Measurements from ENCODE around the gene ABCD1. TPM values are rescaled to one million over a fixed set of nuclear protein-coding genes. Genes with fewer than 3 reads are reported as not detected.
A peak's percentile ranks its signal among the peaks of the same experiment; 100 is the strongest.

Gene ABCD1
- total RNA-seq, 4 donors from 2014 or later = 19.9 to 54.6 (median 34.5) TPM

GRCh38 chrX:153723351-153724251 lies 1.1 kb upstream of the ABCD1 start:
- intact Hi-C loops (cut with DNase I; ENCODE audit: low total_unique reads) = loop anchor here (1.0 to 5.0 kb wide), 2 partner anchors 36 to 71 kb away; partner anchors contain the start of genes IDH3G, SLC6A8 and SSR4

GRCh38 chrX:153725039-153725831 lies 579 bp downstream of the ABCD1 start:
- Histone ChIP-seq H3K27ac (peak overlapping the region; percentile 89 to 95 (median 92)), H3K4me1 (peaks cover 31 to 48% of the 10 kb centered on the region in 2 donors), H3K4me3 (peak overlapping the region; percentile 59 to 67 (median 66)), H3K36me3 (peaks cover 0 to 18% of the 10 kb centered on the region in 2 donors), H3K9me3 (no peaks in the 10 kb centered on the region), H3K27me3 (no peaks in the 10 kb centered on the region)
- in situ Hi-C loops (cut with MboI; ENCODE audit: low sequenced_read_pairs in 4 of 4) = no loop called here
- peak; percentile 0 to 11 for ATAC-seq
- intact Hi-C loops (cut with DNase I; ENCODE audit: low total_unique reads) = loop anchor here (5.0 kb wide), 1 partner anchor 128 kb away; the partner anchor contains the start of gene CCNQ
- no peak for TF ChIP-seq POLR2A (IDR thresholded peaks at IDR 0.05)
- no peak for TF ChIP-seq CTCF (IDR thresholded peaks at IDR 0.05 in 4 of 5, conservative IDR thresholded peaks at IDR 0.05 in 1 of 5)
- DNase-seq = no peak

More at GRCh38 chrX:153723351-153724251, 1.1 kb upstream of the ABCD1 start:
- H3K4me1 ChIP-seq = peaks cover 31 to 47% of the 10 kb centered on the region in 2 donors
- H3K9me3 ChIP-seq = no peaks in the 10 kb centered on the region
- DNase-seq = no peak
- no peaks in the 10 kb centered on the region for H3K27me3 ChIP-seq
- in situ Hi-C loops (cut with MboI; ENCODE audit: low sequenced_read_pairs in 4 of 4) = no loop called here
- H3K4me3 ChIP-seq = peak overlapping the region; percentile 66 to 75 (median 66)
- H3K27ac ChIP-seq = peak overlapping the region; percentile 89 to 95 (median 92)
- TF ChIP-seq CTCF (IDR thresholded peaks at IDR 0.05 in 4 of 5, conservative IDR thresholded peaks at IDR 0.05 in 1 of 5) (peak in 1 of 5 experiments; percentile 14), POLR2A (IDR thresholded peaks at IDR 0.05) (no peak)
- ATAC-seq = no peak
- H3K36me3 ChIP-seq = peaks cover 0 to 21% of the 10 kb centered on the region in 2 donors

GRCh38 chrX:153725832-153726285 lies 1.2 kb downstream of the ABCD1 start:
- Histone ChIP-seq H3K27me3 (no peaks in the 10 kb centered on the region), H3K4me1 (peaks cover 31 to 48% of the 10 kb centered on the region in 2 donors), H3K36me3 (peaks cover 0 to 11% of the 10 kb centered on the region in 2 donors), H3K4me3 (peak overlapping the region; percentile 33 to 66 (median 62)), H3K27ac (peak overlapping the region; percentile 89 to 95 (median 92)), H3K9me3 (no peaks in the 10 kb centered on the region)
- ATAC-seq (peak in 1 of 2 donors; percentile 1), DNase-seq (peak in 1 of 2 donors; percentile 39)
- intact Hi-C loops (cut with DNase I; ENCODE audit: low total_unique reads) = loop anchor here (5.0 kb wide), 1 partner anchor 129 kb away; the partner anchor contains the start of gene CCNQ
- TF ChIP-seq CTCF (IDR thresholded peaks at IDR 0.05 in 4 of 5, conservative IDR thresholded peaks at IDR 0.05 in 1 of 5) = no peak
- TF ChIP-seq POLR2A (IDR thresholded peaks at IDR 0.05) = no peak
- in situ Hi-C loops (cut with MboI; ENCODE audit: low sequenced_read_pairs in 4 of 4) = no loop called here

- peak in 1 of 2 donors; percentile 10 for TF ChIP-seq POLR2A (IDR thresholded peaks at IDR 0.05)
- no peak for TF ChIP-seq CTCF (IDR thresholded peaks at IDR 0.05 in 4 of 5, conservative IDR thresholded peaks at IDR 0.05 in 1 of 5)
- peak; percentile 47 to 83 for DNase-seq
- peak overlapping the region; percentile 33 to 66 (median 62) for H3K4me3 ChIP-seq
- no peaks in the 10 kb centered on the region for H3K9me3 ChIP-seq
- peaks cover 31 to 48% of the 10 kb centered on the region in 2 donors for H3K4me1 ChIP-seq
- H3K36me3 ChIP-seq = peaks cover 0 to 10% of the 10 kb centered on the region in 2 donors
- intact Hi-C loops (cut with DNase I; ENCODE audit: low total_unique reads) = loop anchor here (5.0 kb wide), 1 partner anchor 129 kb away; the partner anchor contains the start of gene CCNQ
- H3K27ac ChIP-seq = peak overlapping the region; percentile 89 to 95 (median 92)
- in situ Hi-C loops (cut with MboI; ENCODE audit: low sequenced_read_pairs in 4 of 4) = no loop called here
- H3K27me3 ChIP-seq = no peaks in the 10 kb centered on the region
- ATAC-seq = peak; percentile 27 to 55
Observed at GRCh38 chrX:153726286-153727122, 1.8 kb downstream of the ABCD1 start.
